ENCODE results near the gene OPN4. TPM values are rescaled to one million over a fixed set of nuclear protein-coding genes. Genes with fewer than 3 reads are reported as not detected.

OPN4 gene
- total RNA-seq, 1 experiment from 2014 or later: not detected

DNA sequence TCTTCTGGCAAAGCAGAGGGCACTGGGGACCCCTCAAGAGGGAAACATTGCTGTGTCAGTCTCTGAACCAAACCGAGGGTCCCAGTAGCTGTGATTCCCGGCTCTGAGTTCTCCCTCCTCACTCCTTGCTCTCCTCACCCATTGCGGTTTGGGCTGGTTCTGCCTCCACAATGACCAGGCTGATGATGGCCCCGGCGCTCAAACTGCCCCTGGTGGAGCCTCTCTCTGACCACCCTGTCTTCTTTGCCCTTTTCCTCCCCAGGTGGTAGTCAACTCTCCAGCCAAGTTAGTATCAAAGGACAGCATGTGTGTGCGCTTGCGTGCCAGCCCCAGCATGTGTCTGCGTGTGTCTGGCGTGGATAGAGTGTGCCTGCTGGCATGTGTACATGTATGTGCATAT is 31.1 kb downstream of the OPN4 start:
- CTCF ChIA-PET: interaction anchor here (0.6 to 1.3 kb wide), 3 partner anchors 10 to 319 kb away, joined by 3 to 8 read pairs (median 6); no protein-coding TSS in a partner anchor
- Mint-ChIP-seq H3K27ac (ENCODE audit: unreplicated experiment) (no peak overlapping the region), H3K27me3 (ENCODE audit: insufficient read depth, unreplicated experiment) (peaks cover 3% of the 10 kb centered on the region), H3K4me3 (ENCODE audit: unreplicated experiment) (no peak overlapping the region), H3K9me3 (ENCODE audit: unreplicated experiment) (no peaks in the 10 kb centered on the region), H3K36me3 (ENCODE audit: insufficient read depth, unreplicated experiment) (no peaks in the 10 kb centered on the region), H3K4me1 (ENCODE audit: low read depth, unreplicated experiment) (no peaks in the 10 kb centered on the region)
- H3K4me3 ChIP-seq (ENCODE audit: low read depth, low read length): no peak overlapping the region
- POLR2A ChIA-PET: no interaction called here
- BruUV-seq (replicated peaks): no TSS peak
- no peaks in the 10 kb centered on the region for H3K9me3 ChIP-seq
- no peaks in the 10 kb centered on the region for H3K27me3 ChIP-seq (replicated peaks; ENCODE audit: control insufficient read depth, insufficient read depth, low read length)
- DNase-seq: no peak
- H3K36me3 ChIP-seq (ENCODE audit: control insufficient read depth, insufficient read depth, low read length): no peaks in the 10 kb centered on the region
- intact Hi-C loops (cut with micrococcal nuclease; ENCODE audit: unreplicated experiment): loop anchor here (10.0 kb wide), 1 partner anchor 281 kb away; no protein-coding TSS in a partner anchor
- TF ChIP-seq CTCF (IDR thresholded peaks at IDR 0.05; ENCODE audit: insufficient read depth in 1 of 2, low read depth in 1 of 2, low read length in 1 of 2, severe bottlenecking in 1 of 2, unreplicated experiment in 1 of 2): no peak
- no peaks in the 10 kb centered on the region for H3K4me1 ChIP-seq

GRCh38 chr10:86685893-86686632 is 31.7 kb downstream of the OPN4 start:
- TF ChIP-seq CTCF (IDR thresholded peaks at IDR 0.05; ENCODE audit: insufficient read depth in 1 of 2, low read depth in 1 of 2, low read length in 1 of 2, severe bottlenecking in 1 of 2, unreplicated experiment in 1 of 2): no peak
- H3K36me3 ChIP-seq (ENCODE audit: control insufficient read depth, insufficient read depth, low read length): no peaks in the 10 kb centered on the region
- no peaks in the 10 kb centered on the region for H3K9me3 ChIP-seq
- intact Hi-C loops (cut with micrococcal nuclease; ENCODE audit: unreplicated experiment): loop anchor here (10.0 kb wide), 1 partner anchor 281 kb away; no protein-coding TSS in a partner anchor
- H3K9me3 Mint-ChIP-seq (ENCODE audit: unreplicated experiment): no peaks in the 10 kb centered on the region
- no peaks in the 10 kb centered on the region for H3K4me1 ChIP-seq
- no peaks in the 10 kb centered on the region for H3K27me3 ChIP-seq (replicated peaks; ENCODE audit: control insufficient read depth, insufficient read depth, low read length)
- peaks cover 3% of the 10 kb centered on the region for H3K27me3 Mint-ChIP-seq (ENCODE audit: insufficient read depth, unreplicated experiment)
- CTCF ChIA-PET: interaction anchor here (1.3 kb wide), 1 partner anchor 9 kb away, joined by 6 read pairs; no protein-coding TSS in a partner anchor
- H3K4me1 Mint-ChIP-seq (ENCODE audit: low read depth, unreplicated experiment): no peaks in the 10 kb centered on the region
- H3K4me3 Mint-ChIP-seq (ENCODE audit: unreplicated experiment): no peak overlapping the region
- no peaks in the 10 kb centered on the region for H3K36me3 Mint-ChIP-seq (ENCODE audit: insufficient read depth, unreplicated experiment)
- no peak for DNase-seq
- BruUV-seq (replicated peaks): no TSS peak
- H3K27ac Mint-ChIP-seq (ENCODE audit: unreplicated experiment): no peak overlapping the region
- POLR2A ChIA-PET: no interaction called here
- H3K4me3 ChIP-seq (ENCODE audit: low read depth, low read length): no peak overlapping the region

DNA sequence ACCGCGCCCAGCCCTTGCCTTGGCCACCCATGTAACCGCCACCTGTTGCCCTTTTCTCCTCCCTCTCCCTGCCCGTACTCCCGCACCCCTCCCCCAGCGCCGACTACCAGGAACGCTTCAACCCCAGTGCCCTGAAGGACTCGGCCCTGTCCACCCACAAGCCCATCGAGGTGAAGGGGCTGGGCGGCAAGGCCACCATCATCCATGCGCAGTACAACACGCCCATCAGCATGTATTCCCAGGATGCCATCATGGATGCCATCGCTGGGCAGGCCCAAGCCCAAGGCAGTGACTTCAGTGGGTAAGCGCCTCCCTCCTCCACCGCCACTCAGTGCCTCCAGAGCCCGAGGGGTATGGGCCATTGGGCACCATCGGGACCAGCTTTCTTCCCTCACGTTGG is 32.6 kb downstream of the OPN4 start:
- DNase-seq: no peak
- intact Hi-C loops (cut with micrococcal nuclease; ENCODE audit: unreplicated experiment): loop anchor here (10.0 kb wide), 1 partner anchor 282 kb away; no protein-coding TSS in a partner anchor
- TF ChIP-seq CTCF (IDR thresholded peaks at IDR 0.05; ENCODE audit: insufficient read depth in 1 of 2, low read depth in 1 of 2, low read length in 1 of 2, severe bottlenecking in 1 of 2, unreplicated experiment in 1 of 2): no peak
- H3K4me3 ChIP-seq (ENCODE audit: low read depth, low read length): no peak overlapping the region
- no TSS peak for BruUV-seq (replicated peaks)
- no peaks in the 10 kb centered on the region for H3K4me1 ChIP-seq
- Mint-ChIP-seq H3K9me3 (ENCODE audit: unreplicated experiment) (no peaks in the 10 kb centered on the region), H3K4me1 (ENCODE audit: low read depth, unreplicated experiment) (no peaks in the 10 kb centered on the region), H3K4me3 (ENCODE audit: unreplicated experiment) (no peak overlapping the region), H3K27ac (ENCODE audit: unreplicated experiment) (no peak overlapping the region), H3K27me3 (ENCODE audit: insufficient read depth, unreplicated experiment) (peaks cover 3% of the 10 kb centered on the region), H3K36me3 (ENCODE audit: insufficient read depth, unreplicated experiment) (no peaks in the 10 kb centered on the region)
- CTCF ChIA-PET: no interaction called here
- no peaks in the 10 kb centered on the region for H3K9me3 ChIP-seq
- no peaks in the 10 kb centered on the region for H3K36me3 ChIP-seq (ENCODE audit: control insufficient read depth, insufficient read depth, low read length)
- POLR2A ChIA-PET: no interaction called here
- H3K27me3 ChIP-seq (replicated peaks; ENCODE audit: control insufficient read depth, insufficient read depth, low read length): no peaks in the 10 kb centered on the region

All from Caco-2 (cell line).